H9 (cell line): ENCODE measurements around the gene SWAP70. TPM values are rescaled to one million over a fixed set of nuclear protein-coding genes. Genes with fewer than 3 reads are reported as not detected.

ENCODE experiments used
- DNase-seq: peaks from one replicate; pipeline ENCODE4 v3.0.0-alpha.2; 2017
- H2AFZ ChIP-seq: one replicate; pipeline ENCODE4 v1.6.1; 2013; ENCODE audit warnings: mild to moderate bottlenecking, low read length, control low read depth, moderate library complexity
- H2AK5ac ChIP-seq: 2 replicates; pipeline ENCODE4 v1.6.1; 2013; ENCODE audit warnings: low read length, control low read depth, mixed read lengths; ENCODE audit not compliant: insufficient read length
- H2BK120ac ChIP-seq: one replicate; pipeline ENCODE4 v1.6.1; 2013; ENCODE audit warnings: low read depth, mild to moderate bottlenecking, low read length, control low read depth, inconsistent platforms; ENCODE audit not compliant: poor library complexity, severe bottlenecking
- H2BK12ac ChIP-seq: 2 replicates; pipeline ENCODE4 v1.6.1; 2013; ENCODE audit warnings: low read length, control low read depth, mixed read lengths, low read depth; ENCODE audit not compliant: insufficient read length
- H2BK15ac ChIP-seq: 2 replicates; pipeline ENCODE4 v1.6.1; 2013; ENCODE audit warnings: low read depth, low read length, control low read depth
- H2BK20ac ChIP-seq: one replicate; pipeline ENCODE4 v1.6.1; 2013; ENCODE audit warnings: low read depth, mild to moderate bottlenecking, low read length, control low read depth, inconsistent platforms; ENCODE audit not compliant: poor library complexity, severe bottlenecking
- H2BK5ac ChIP-seq: 2 replicates; pipeline ENCODE4 v1.6.1; 2013; ENCODE audit warnings: low read length, control low read depth, mixed read lengths; ENCODE audit not compliant: insufficient read length
- H3K14ac ChIP-seq: 2 replicates; pipeline ENCODE4 v1.6.1; 2013; ENCODE audit warnings: low read length, control low read depth; ENCODE audit not compliant: insufficient read depth
- H3K18ac ChIP-seq: 2 replicates; pipeline ENCODE4 v1.6.1; 2013; ENCODE audit warnings: low read depth, mild to moderate bottlenecking, mixed read lengths, low read length, control low read depth; ENCODE audit not compliant: insufficient read length
- H3K23ac ChIP-seq: 2 replicates; pipeline ENCODE4 v1.6.1; 2013; ENCODE audit warnings: low read length, control low read depth, mixed read lengths, low read depth; ENCODE audit not compliant: insufficient read length
- H3K23me2 ChIP-seq: 2 replicates; pipeline ENCODE4 v1.6.1; 2013; ENCODE audit warnings: low read depth, mild to moderate bottlenecking, mixed read lengths, low read length, control low read depth; ENCODE audit not compliant: insufficient read length, poor library complexity, severe bottlenecking
- H3K27ac ChIP-seq: 2 replicates; pipeline ENCODE4 v1.5.1; 2013; ENCODE audit warnings: low read length, control low read depth, mixed read lengths, low read depth; ENCODE audit not compliant: insufficient read length
- H3K27me3 ChIP-seq: 2 replicates; pipeline ENCODE4 v1.6.1; 2013; ENCODE audit warnings: low read length, control low read depth, inconsistent platforms; ENCODE audit not compliant: insufficient read depth
- H3K4ac ChIP-seq: 2 replicates; pipeline ENCODE4 v1.6.1; 2013; ENCODE audit warnings: low read depth, mild to moderate bottlenecking, control low read depth, inconsistent platforms, low read length, moderate library complexity
- H3K4me1 ChIP-seq: 2 replicates; pipeline ENCODE4 v1.6.1; 2013; ENCODE audit warnings: low read length, control low read depth, inconsistent platforms; ENCODE audit not compliant: insufficient read depth
- H3K4me2 ChIP-seq: 2 replicates; pipeline ENCODE4 v1.6.1; 2013; ENCODE audit warnings: low read length, control low read depth, mixed read lengths; ENCODE audit not compliant: insufficient read length, insufficient read depth
- H3K56ac ChIP-seq: 2 replicates; pipeline ENCODE4 v1.6.1; 2013; ENCODE audit warnings: low read depth, mild to moderate bottlenecking, mixed read lengths, low read length, control low read depth; ENCODE audit not compliant: insufficient read length
- H3K79me1 ChIP-seq: 2 replicates; pipeline ENCODE4 v1.6.1; 2013; ENCODE audit warnings: low read depth, mild to moderate bottlenecking, moderate library complexity, low read length, control low read depth, inconsistent platforms; ENCODE audit not compliant: insufficient read depth, poor library complexity, severe bottlenecking
- H3K79me2 ChIP-seq: 2 replicates; pipeline ENCODE4 v1.6.1; 2013; ENCODE audit warnings: low read length, control low read depth, inconsistent platforms; ENCODE audit not compliant: insufficient read depth
- H3K9ac ChIP-seq: 2 replicates; pipeline ENCODE4 v1.6.1; 2013; ENCODE audit warnings: low read length, control low read depth, mixed read lengths; ENCODE audit not compliant: insufficient read length; ENCODE audit errors: extremely low read depth
- H3K9me3 ChIP-seq: one replicate; pipeline ENCODE4 v1.6.1; 2013; ENCODE audit warnings: low read depth, low read length, inconsistent platforms; ENCODE audit not compliant: control insufficient read depth
- H3T11ph ChIP-seq: one replicate; pipeline ENCODE4 v1.6.1; 2013; ENCODE audit warnings: mild to moderate bottlenecking, low read length, control low read depth, inconsistent platforms
- H4K20me1 ChIP-seq: one replicate; pipeline ENCODE4 v1.6.1; 2013; ENCODE audit not compliant: control insufficient read depth, insufficient read length, insufficient read depth
- H4K5ac ChIP-seq: 2 replicates; pipeline ENCODE4 v1.6.1; 2013; ENCODE audit warnings: low read depth, mild to moderate bottlenecking, mixed read lengths, low read length, control low read depth; ENCODE audit not compliant: insufficient read length
- H4K8ac ChIP-seq: replicated peaks from 2 replicates; pipeline ENCODE4 v1.6.1; 2013; ENCODE audit warnings: low read length, control low read depth, mixed read lengths, low read depth; ENCODE audit not compliant: insufficient read length
- H4K91ac ChIP-seq: 2 replicates; pipeline ENCODE4 v1.6.1; 2013; ENCODE audit warnings: low read depth, mild to moderate bottlenecking, moderate library complexity, mixed read lengths, low read length, control low read depth; ENCODE audit not compliant: insufficient read length
- H3K27ac Mint-ChIP-seq, 3 experiments: 2 replicates in 2 of 3; 3 replicates in 1 of 3; pipeline ENCODE4 v1.8.0; 2020 to 2021; ENCODE audit warnings: mixed read lengths in 3 of 3, mild to moderate bottlenecking in 1 of 3, moderate library complexity in 1 of 3
- H3K27me3 Mint-ChIP-seq: 2 replicates; pipeline ENCODE4 v1.8.0; 2021; ENCODE audit warnings: low read depth, mild to moderate bottlenecking, moderate library complexity, mixed read lengths
- H3K36me3 Mint-ChIP-seq, 3 experiments: 2 replicates in 2 of 3; 3 replicates in 1 of 3; pipeline ENCODE4 v1.8.0; 2020 to 2021; ENCODE audit warnings: low read depth in 3 of 3, mixed read lengths in 3 of 3; ENCODE audit not compliant: insufficient read depth in 1 of 3
- H3K4me1 Mint-ChIP-seq, 2 experiments: 2 replicates each; pipeline ENCODE4 v1.8.0; 2020; ENCODE audit warnings: mixed read lengths in 2 of 2
- H3K4me3 Mint-ChIP-seq, 2 experiments: 2 replicates in 1 of 2; 3 replicates in 1 of 2; pipeline ENCODE4 v1.8.0; 2020 to 2021; ENCODE audit warnings: mild to moderate bottlenecking in 2 of 2, mixed read lengths in 2 of 2, moderate library complexity in 1 of 2
- H3K9me3 Mint-ChIP-seq, 2 experiments: 2 replicates in 1 of 2; 3 replicates in 1 of 2; pipeline ENCODE4 v1.8.0; 2020; ENCODE audit warnings: mild to moderate bottlenecking in 2 of 2, mixed read lengths in 2 of 2, moderate library complexity in 1 of 2
- CTCF ChIP-seq: fragments of 200-600 bp; sonication (generic); conservative IDR thresholded peaks from 3 replicates; pipeline ENCODE4 v1.8.0; 2021; ENCODE audit warnings: antibody characterized with exemption, mild to moderate bottlenecking
- WGBS: extraction: QIAGEN DNeasy Blood & Tissue Kit; methylation state at CpG from one replicate; pipeline ENCODE4 v1.1.7; 2013; ENCODE audit warnings: missing lambda C conversion rate, low lambda C conversion rate, mixed read lengths; ENCODE audit not compliant: insufficient read length; ENCODE audit errors: extremely low coverage; 5-methylcytosine and 5-hydroxymethylcytosine counted together
- total RNA-seq: library from RNA; stranded (reverse); gene quantifications from 2 replicates; pipeline ENCODE4 v1.2.1, GENCODE V29; 2021

Gene SWAP70
- total RNA-seq, 1 experiment from 2014 or later = 34.4 TPM

GRCh38 chr11:9777066-9777465 is 113.2 kb downstream of the SWAP70 start:
- Histone ChIP-seq H2BK12ac (no peak overlapping the region), H2AK5ac (no peak overlapping the region), H3K23ac (no peak overlapping the region), H3K27ac (no peak overlapping the region), H3K9me3 (no peaks in the 10 kb centered on the region), H3K4me1 (peaks cover 10% of the 10 kb centered on the region; the same call in 1 of the 2 replicates), H4K91ac (no peak overlapping the region), H3K14ac (no peak overlapping the region), H3T11ph (no peak overlapping the region), H3K9ac (no peak overlapping the region), H2BK15ac (no peak overlapping the region), H3K4me2 (no peak overlapping the region), H2BK5ac (no peak overlapping the region), H2BK120ac (no peak overlapping the region), H3K79me1 (no peaks in the 10 kb centered on the region), H4K8ac (no peak overlapping the region), H2AFZ (no peak overlapping the region), H3K4ac (no peak overlapping the region), H3K79me2 (no peaks in the 10 kb centered on the region), H3K23me2 (no peaks in the 10 kb centered on the region), H3K27me3 (no peaks in the 10 kb centered on the region), H4K5ac (no peak overlapping the region), H3K18ac (no peak overlapping the region), H4K20me1 (no peaks in the 10 kb centered on the region), H2BK20ac (no peak overlapping the region), H3K56ac (no peak overlapping the region)
- no peak for DNase-seq
- H3K36me3 Mint-ChIP-seq = peaks cover 20 to 35% (median 24%) of the 10 kb centered on the region in 3 experiments; a peak in 6 of 7 replicates
- H3K9me3 Mint-ChIP-seq = no peaks in the 10 kb centered on the region
- WGBS = no CpG with 5 or more reads among the region's 2 CpGs
- H3K27ac Mint-ChIP-seq = peak overlapping the region in 1 of 3 experiments; percentile 78; a peak in 3 of 7 replicates
- H3K27me3 Mint-ChIP-seq = no peaks in the 10 kb centered on the region
- peaks cover 39 to 40% of the 10 kb centered on the region in 2 experiments for H3K4me1 Mint-ChIP-seq
- no peak overlapping the region for H3K4me3 Mint-ChIP-seq
- no peak for TF ChIP-seq CTCF
